GM18907 (cell line): ENCODE data around the gene SPAG8.

Source experiments
- ATAC-seq: cut with Tn5 transposase; IDR thresholded peaks from one replicate; pipeline ENCODE4 v1.9.1; 2021; ENCODE audit warnings: mild to moderate bottlenecking, moderate library complexity; ENCODE audit not compliant: unreplicated experiment

Gene SPAG8, protein sequence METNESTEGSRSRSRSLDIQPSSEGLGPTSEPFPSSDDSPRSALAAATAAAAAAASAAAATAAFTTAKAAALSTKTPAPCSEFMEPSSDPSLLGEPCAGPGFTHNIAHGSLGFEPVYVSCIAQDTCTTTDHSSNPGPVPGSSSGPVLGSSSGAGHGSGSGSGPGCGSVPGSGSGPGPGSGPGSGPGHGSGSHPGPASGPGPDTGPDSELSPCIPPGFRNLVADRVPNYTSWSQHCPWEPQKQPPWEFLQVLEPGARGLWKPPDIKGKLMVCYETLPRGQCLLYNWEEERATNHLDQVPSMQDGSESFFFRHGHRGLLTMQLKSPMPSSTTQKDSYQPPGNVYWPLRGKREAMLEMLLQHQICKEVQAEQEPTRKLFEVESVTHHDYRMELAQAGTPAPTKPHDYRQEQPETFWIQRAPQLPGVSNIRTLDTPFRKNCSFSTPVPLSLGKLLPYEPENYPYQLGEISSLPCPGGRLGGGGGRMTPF

GRCh38 chr9:35812025-35812602 lies at the start of gene SPAG8:
TSS of gene SPAG8 (minus strand) at chr9:35812262. CDS start at chr9:35812147, 115 bp downstream.
- ATAC-seq = peak; percentile 59

DNA sequence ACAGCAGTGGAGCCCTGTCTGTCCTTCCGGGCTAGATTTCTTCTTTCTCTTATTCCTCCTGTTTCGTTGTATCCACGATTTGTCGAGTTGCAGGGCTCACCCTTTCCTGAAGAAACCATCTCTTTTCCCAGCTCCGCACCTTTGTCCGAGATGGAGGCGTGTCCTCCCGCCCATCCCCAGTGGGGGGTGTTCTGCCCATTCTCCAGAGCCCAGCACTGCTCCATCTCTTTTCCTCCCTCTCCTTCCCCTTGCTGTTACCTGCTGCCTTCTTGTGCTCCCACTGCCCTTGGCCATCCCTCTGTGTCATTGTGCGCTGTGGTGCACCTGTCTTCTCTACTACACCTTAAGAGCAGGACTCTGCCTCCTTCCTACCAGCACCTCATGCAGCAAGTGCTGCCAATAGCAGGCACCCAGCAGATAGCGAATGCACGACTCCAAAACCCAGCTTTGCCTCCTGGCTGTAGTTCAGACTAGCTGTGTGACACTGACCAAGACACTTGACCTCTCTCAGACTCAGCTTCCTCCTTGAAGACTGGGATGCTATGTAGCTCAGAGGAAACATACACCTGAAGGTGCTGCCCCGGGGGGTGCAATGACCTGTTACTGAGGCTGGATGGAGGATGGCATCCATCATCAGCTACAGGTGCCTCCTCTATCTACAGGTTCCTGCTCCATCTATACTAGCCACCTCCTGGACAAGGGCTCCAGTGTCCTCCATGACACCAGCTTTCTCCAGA lies 49.3 kb upstream of the SPAG8 start:
- ATAC-seq = no peak

GRCh38 chr9:35859990-35860339 lies 47.9 kb upstream of the SPAG8 start:
- no peak for ATAC-seq

DNA sequence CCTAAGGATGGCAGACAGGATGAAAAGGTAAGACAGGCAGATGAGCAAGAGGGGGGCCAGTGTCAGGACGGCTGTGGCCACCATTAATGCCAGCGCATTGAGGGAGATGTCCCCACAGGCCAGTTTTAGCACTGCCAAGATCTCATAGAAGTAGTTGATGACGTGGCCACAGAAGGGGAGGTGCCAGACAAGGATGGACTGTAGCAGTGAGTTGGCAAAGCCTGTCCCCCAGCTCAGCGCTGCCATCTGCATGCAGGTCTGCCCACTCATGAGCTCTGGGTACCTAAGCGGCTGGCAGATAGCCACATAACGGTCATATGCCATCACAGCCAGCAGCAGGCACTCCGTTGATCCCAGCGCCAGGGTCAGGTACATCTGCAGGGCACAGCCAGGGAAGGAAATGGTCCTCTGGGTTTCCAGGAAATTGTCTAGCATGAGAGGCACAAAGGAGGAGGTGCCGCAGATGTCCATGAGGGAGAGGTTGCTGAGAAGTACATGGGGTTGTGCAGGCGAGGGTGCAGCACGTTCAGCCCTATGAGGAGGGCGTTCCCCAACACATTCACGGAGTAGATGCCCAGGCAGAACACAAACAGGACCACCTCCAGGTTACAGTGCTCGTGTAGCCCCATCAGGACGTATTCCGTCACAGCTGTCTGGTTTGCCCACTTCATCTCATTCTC lies 47.4 kb upstream of the SPAG8 start:
- ATAC-seq = no peak

- no peak for ATAC-seq
These were observed 46.4 kb upstream of the SPAG8 start for GRCh38 chr9:35858458-35858857.

DNA sequence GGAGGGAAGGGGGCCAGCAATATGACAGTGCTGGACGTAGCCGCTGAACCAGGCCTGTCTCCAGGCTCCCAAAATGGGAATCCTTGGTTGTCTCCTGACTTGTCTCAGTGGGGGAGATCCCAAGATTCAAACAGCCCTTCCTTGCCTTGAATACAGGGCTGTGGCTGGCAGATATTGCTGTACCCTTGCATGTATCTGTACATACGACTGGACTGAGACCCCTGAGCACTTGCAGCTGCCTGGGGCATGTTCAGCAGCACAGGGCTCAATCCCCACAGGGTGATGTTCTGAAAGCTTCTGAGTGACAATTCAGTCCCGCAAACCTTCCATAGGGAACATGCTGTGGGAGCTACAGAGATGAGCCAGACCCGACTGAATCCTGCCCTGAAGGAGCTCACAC lies 44.8 kb upstream of the SPAG8 start:
- ATAC-seq = no peak

- ATAC-seq = no peak
These were observed 44.1 kb upstream of the SPAG8 start for GRCh38 chr9:35856206-35856605.

DNA sequence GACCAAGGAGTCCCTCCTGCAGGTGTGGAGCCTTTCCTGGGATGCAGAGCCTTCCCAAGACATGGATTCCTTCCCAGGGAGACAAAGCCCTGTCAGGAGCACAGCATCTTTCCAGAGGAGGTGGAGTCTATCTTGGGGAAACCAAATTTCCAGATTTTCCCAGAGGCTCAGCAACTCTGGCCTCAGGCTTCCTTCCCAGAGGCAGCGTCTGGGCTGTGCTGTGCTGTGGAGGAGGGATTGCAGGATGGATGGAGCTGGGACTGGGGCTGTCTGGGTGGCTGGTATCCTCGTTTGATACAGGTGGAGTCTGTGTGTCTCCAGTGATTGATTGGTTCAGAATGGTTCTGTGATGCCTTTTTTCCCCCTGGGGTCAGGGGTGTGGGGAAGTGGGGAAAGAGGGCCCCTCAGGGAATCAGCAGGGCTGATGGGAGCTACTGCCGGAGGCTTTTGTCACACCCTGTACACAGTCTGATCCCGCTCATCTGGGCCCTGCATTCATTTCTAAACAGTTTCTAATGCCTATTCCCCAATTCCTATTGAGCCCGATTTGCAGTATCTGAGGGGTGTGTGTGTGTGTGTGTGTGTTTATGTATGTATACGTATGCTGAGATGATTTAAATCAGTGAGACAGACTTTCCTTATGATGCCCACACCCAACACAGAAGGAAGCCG lies 42.2 kb upstream of the SPAG8 start:
- no peak for ATAC-seq

DNA sequence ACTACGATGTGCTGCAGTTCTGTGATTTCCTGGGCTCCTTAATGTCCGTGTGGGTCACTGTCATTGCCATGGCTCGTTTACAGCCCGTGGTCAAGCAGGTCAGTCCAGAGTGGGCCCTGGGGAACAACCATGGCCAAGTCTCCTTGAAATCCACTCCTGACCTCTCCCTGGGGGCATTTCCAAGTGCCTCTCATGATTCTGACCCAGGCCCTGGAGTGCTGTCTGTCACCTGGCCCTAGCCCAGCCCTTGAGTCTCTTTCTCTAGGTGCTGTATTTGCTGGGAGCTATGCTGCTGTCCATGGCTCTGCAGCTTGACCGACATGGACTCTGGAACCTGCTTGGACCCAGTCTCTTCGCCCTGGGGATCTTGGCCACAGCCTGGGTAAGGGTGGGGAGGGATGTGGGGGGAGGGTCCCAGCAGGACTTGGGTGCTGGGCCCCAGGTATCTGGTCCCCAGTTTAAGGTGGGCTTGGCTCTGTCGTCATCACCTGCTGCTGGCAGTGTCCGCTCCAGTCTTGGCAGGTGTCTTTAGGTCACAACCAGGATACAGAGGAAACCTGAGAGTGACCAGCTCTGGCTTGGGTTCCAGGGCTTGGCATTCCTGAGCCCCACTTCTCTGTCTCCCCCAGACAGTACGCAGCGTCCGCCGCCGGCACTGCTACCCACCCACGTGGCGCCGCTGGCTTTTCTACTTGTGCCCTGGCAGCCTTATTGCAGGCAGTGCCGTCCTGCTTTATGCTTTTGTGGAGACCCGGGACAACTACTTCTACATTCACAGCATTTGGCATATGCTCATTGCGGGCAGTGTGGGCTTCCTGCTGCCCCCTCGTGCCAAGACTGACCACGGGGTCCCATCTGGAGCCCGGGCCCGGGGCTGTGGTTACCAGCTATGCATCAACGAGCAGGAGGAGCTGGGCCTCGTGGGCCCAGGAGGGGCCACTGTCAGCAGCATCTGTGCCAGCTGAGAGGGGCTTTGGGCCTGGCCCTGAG lies 41.1 kb upstream of the SPAG8 start:
- no peak for ATAC-seq

- ATAC-seq = no peak
These were observed 40.3 kb upstream of the SPAG8 start for GRCh38 chr9:35852267-35852815.

GRCh38 chr9:35847792-35848572 lies 35.9 kb upstream of the SPAG8 start:
- ATAC-seq = peak; percentile 91

DNA sequence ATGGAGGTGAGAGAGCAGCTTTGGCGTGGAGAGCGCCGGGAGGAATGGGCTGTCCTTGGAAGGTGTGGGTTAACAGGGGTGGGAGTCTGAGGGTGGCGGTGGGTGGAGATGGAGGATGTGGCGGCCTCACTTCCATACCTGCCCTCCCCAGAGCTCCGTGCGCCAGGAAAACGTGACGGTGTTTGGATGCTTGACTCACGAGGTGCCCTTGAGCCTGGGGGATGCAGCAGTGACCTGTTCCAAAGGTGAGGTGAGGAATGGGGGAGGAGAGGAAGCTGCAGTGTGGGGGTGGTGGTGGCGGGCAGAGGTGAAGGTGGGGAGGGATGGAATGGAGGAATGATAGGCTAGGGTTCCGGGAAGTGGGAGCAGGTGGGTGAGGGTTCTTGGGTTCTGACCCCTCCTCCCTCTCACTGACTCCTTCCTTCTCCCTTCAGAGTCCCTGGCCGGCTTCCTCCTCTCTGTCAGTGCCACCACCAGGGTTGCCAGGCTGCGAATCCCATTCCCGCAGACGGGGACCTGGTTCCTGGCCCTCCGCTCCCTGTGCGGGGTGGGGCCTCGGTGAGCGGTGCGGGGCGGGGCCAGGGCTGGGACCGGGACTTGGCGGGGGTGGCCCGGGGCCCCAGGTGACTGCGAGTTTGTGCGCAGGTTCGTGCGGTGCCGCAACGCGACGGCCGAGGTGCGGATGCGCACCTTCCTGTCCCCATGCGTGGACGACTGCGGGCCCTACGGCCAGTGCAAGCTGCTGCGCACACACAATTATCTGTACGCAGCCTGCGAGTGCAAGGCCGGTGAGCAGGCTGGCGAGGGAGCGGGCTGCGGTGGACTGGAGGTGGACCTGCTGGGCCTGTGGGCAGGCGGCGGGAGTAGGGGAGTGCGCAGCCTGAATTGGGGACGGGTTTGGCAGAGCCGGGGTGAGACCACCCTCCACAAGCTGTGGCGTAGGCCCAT lies 34.0 kb upstream of the SPAG8 start:
- ATAC-seq = no peak

GRCh38 chr9:35844628-35845270 lies 32.7 kb upstream of the SPAG8 start:
- no peak for ATAC-seq

- peak; percentile 62 for ATAC-seq
These were observed 30.7 kb upstream of the SPAG8 start for GRCh38 chr9:35842795-35843194.

DNA sequence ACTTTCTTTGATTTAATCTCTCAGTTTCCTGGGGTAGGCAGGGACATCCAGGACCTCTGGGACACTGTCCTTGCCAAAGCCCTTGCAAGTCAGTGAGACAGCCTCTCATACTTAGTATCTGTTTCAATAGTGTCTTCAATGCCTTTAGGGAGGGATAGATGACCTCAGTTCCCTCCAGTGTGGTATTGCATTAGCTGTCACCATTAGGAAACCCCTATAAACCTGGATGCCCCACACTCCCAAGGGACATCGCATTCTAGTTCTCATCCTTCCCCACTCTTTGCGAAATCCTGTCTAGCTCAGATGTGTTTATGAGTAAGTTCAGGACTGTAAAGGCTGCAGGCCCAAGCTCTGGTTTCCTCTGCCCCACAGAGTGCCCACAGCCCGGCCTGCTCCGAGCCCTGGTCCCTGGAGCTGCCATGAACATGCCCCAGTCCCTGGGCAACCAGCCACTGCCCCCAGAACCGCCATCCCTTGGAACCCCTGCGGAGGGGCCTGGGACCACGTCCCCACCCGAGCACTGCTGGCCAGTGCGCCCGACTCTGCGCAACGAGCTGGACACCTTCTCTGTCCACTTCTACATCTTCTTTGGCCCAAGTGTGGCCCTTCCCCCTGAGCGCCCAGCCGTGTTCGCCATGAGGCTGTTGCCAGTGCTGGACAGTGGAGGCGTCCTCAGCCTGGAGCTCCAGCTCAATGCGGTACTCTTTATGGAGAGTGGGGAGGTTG lies 30.1 kb upstream of the SPAG8 start:
- ATAC-seq = no peak

DNA sequence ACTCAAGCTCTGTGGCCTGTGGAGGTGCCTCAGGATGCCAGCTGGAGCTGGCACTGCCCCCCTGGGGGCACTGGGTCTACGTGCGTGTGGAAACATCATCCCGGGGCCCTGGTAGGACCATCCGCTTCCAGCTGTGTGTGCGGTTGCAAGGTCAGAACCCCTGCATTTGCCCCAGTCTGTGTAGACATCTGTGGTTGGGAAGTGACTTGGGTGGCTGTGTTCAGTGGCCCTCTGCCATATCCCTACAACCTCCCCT lies 29.5 kb upstream of the SPAG8 start:
- no peak for ATAC-seq
